Lower leg skin (tissue), 3 donors: ENCODE measurements around the gene NRSN2.

Source experiments
- POLR2A ChIP-seq, 2 donors: fragments of 450-650 bp; IDR thresholded peaks; one replicate each; pipeline ENCODE4 v1.6.1; 2016 to 2017; ENCODE audit warnings: antibody characterized with exemption in 2 of 2, mild to moderate bottlenecking in 1 of 2, moderate library complexity in 1 of 2
- TF ChIP-seq, protein P1 (sequence below), 3 donors: fragments of 450-650 bp; IDR thresholded peaks; one replicate each; pipeline ENCODE4 v1.5.1; 2016; ENCODE audit warnings: antibody characterized with exemption in 3 of 3, mild to moderate bottlenecking in 3 of 3, moderate library complexity in 2 of 3

DNA sequence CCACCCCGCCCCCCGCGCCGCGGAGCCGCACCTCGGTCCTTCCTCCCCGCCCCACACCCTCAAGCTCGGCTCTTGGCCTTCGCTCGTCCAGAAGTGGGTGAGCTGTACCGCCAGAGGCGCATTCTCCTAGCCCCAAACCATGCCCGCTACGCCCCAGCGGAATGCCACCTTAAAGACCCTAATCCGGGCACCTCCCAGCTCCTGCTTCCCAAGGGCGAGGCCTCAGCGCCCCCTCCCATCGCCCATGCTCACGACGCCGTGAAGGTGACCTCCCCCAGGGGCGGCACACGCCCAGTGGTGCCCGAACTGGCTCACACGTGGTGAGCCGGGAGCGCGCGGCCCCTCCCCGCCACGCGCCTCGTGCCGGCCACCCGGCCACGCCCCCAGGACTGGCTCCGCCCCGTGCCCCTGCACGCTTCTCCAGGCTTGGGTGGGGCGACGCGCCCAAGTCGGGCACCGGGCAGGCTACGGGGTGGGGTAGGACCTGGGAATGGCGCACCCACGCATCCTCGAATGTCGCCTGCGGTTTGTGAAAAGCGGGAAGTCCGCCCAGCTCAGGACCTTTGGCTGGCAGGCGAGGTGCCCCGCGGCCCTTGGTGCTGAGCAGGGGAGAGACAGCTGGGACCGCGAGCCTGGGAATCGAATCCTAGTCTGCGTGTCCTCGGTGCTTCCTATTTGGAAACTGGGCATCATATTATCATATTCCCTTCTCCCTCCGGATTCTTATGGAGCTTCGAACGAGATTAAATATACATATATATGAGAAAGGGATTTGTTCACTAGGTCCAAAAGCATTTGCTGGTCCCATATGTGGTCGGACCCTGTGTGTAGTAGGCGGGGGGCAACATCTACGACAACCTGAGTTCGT is 22.5 kb upstream of the NRSN2 start:
- TF ChIP-seq, protein P1, sequence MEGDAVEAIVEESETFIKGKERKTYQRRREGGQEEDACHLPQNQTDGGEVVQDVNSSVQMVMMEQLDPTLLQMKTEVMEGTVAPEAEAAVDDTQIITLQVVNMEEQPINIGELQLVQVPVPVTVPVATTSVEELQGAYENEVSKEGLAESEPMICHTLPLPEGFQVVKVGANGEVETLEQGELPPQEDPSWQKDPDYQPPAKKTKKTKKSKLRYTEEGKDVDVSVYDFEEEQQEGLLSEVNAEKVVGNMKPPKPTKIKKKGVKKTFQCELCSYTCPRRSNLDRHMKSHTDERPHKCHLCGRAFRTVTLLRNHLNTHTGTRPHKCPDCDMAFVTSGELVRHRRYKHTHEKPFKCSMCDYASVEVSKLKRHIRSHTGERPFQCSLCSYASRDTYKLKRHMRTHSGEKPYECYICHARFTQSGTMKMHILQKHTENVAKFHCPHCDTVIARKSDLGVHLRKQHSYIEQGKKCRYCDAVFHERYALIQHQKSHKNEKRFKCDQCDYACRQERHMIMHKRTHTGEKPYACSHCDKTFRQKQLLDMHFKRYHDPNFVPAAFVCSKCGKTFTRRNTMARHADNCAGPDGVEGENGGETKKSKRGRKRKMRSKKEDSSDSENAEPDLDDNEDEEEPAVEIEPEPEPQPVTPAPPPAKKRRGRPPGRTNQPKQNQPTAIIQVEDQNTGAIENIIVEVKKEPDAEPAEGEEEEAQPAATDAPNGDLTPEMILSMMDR (IDR thresholded peaks at IDR 0.05), result no peak
- no peak for TF ChIP-seq POLR2A (IDR thresholded peaks at IDR 0.05)
